ENCODE results near the gene CNTFR.

Gene CNTFR

DNA sequence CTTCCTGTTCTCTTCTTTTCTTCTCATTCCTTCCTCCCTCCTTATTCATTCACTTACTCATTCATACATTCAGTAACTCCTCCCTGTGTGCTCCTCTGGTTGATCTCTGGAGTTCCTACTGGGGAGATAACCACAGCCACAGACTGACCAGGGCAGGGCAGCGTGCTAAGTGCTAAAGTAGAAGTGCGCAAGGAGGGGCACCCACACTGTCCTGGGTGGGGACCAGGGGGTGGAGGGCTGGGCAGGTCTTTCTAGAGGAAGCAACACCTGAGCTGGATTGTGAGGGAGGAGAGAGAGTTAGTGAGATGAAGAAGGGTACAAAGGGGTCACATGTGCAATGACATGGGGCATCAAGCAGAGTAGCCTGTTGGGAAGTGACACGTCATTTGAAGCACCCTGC, 80.6 kb downstream of the CNTFR start:
- TF ChIP-seq, protein P1, sequence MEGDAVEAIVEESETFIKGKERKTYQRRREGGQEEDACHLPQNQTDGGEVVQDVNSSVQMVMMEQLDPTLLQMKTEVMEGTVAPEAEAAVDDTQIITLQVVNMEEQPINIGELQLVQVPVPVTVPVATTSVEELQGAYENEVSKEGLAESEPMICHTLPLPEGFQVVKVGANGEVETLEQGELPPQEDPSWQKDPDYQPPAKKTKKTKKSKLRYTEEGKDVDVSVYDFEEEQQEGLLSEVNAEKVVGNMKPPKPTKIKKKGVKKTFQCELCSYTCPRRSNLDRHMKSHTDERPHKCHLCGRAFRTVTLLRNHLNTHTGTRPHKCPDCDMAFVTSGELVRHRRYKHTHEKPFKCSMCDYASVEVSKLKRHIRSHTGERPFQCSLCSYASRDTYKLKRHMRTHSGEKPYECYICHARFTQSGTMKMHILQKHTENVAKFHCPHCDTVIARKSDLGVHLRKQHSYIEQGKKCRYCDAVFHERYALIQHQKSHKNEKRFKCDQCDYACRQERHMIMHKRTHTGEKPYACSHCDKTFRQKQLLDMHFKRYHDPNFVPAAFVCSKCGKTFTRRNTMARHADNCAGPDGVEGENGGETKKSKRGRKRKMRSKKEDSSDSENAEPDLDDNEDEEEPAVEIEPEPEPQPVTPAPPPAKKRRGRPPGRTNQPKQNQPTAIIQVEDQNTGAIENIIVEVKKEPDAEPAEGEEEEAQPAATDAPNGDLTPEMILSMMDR (conservative IDR thresholded peaks at IDR 0.05; ENCODE audit: low read depth, low read length), result no peak
- no peak overlapping the region for H3K4me3 ChIP-seq (ENCODE audit: low read length)
- DNase-seq (ENCODE audit: low read depth), result no peak

DNA sequence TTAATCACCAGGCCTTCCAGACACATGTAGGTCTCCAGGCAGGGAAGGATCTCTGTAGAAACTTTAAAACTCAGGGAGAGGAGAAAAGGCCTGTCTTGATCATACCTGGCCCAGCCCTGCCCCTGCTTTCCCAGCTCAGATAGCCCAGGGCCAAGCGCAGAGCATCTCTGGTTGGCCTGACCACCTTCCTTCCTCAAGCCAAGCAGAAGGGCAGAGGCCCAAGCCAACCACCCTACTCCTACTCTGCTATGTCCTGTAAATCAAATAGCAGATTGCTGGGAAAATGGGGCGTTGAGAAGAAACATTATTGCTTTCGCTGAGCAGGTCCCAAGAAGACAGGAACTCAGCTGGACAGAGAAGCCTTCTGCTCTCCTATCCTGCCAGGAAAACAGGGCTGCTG, 81.1 kb downstream of the CNTFR start:
- no peak overlapping the region for H3K4me3 ChIP-seq (ENCODE audit: low read length)
- TF ChIP-seq, protein P1 (conservative IDR thresholded peaks at IDR 0.05; ENCODE audit: low read depth, low read length), result no peak
- DNase-seq (ENCODE audit: low read depth), result no peak

DNA sequence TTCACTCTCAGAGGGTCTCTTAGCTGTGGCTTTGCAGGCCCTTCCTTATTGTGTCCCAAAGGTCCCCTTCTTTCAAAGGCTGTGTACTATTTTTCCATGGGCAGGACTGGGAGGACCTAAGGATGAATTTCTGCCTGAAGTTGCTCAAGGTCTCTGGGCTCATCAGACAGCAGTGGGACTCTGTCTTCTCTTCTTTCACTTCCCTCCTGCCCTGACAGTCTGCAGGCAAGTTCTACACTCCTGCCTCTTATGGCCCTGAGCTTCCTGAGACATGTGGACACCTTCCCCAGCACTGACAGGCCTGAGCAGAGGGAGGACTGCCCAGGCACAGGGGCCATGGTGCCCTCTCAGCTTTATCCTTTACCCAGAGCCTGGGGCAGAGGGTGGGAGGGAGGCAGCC, 81.6 kb downstream of the CNTFR start:
- DNase-seq (ENCODE audit: low read depth), result no peak
- TF ChIP-seq, protein P1 (conservative IDR thresholded peaks at IDR 0.05; ENCODE audit: low read depth, low read length), result no peak

DNA sequence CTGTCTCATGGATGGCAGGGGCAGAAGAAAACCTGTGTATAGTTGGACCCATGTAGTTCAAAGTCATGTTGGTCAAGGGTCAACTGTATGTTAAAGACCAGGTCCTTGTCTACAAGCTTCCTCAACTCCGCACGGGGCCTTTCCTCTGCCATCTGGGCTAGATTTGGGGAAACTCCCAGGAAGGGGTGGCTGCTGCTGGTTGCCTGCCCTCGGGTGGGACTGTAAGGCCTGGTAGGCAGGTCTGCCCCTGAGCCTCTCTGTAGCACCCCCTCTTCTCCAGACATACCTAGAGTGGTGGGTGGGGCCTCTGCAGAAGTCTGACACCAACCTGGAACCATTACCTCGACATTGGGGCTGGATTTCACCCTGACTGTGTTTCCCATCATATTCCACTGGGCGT, 82.0 kb downstream of the CNTFR start:
- TF ChIP-seq, protein P1 (conservative IDR thresholded peaks at IDR 0.05; ENCODE audit: low read depth, low read length), result no peak
- no peak overlapping the region for H3K4me3 ChIP-seq (ENCODE audit: low read length)
- no peak for DNase-seq (ENCODE audit: low read depth)

More for the DNA sequence above, 81.6 kb downstream of the CNTFR start:
- no peak overlapping the region for H3K4me3 ChIP-seq (ENCODE audit: low read length)

DNA sequence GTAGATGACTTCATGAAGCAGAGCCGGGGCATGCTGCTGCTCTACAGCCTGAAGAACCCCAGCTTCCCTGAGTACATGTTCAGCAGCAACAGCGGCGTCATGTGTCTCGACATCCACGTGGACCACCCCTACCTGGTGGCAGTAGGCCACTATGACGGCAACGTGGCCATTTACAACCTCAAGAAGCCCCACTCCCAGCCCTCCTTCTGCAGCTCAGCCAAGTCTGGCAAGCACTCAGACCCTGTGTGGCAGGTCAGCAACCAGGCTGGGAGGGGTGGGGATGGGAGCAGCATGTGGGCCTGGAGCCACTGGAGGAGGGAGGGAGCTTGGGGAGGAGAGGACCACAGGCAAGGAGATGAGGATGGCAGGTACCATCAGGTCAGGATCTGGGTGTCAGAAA, 82.9 kb downstream of the CNTFR start:
- no peak for DNase-seq (ENCODE audit: low read depth)
- TF ChIP-seq, protein P1 (conservative IDR thresholded peaks at IDR 0.05; ENCODE audit: low read depth, low read length), result no peak
- no peak overlapping the region for H3K4me3 ChIP-seq (ENCODE audit: low read length)

DNA sequence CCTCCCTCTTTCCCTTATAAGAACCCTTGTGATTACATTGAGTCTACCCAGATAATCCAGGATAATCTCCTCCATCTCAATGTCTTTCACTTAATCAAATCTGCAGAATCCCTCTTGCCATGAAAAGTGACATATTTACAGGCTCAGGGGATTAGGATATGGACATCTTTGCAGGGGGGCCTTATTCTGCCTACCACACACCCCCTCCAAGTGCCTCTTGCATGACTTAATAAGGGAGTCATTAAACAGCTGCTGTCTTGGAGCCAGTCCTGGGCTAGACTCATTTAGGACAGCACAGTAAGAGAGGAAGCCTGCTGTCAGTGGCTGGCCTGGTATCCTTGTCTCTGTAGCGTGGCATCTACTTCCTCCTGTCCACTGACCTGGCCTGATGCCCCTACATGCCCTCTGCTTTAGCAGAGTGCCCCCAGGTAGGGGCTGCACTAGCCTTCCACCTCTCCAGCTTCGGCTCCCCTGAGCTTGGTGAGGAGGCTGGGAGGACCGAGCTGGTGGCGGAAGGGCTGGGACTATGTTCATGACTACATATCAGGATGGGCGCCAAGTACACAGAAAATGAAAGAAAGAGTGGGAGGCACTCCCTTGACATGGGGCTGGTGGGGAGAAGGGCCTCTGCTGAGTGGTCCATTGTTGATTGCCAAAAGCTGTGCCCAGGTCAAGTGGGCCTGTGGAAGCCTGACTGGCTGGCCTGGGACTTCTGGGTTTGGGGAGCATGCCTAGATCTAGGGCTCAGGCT, 84.0 kb downstream of the CNTFR start:
- DNase-seq (ENCODE audit: low read depth), result no peak
- TF ChIP-seq, protein P1 (conservative IDR thresholded peaks at IDR 0.05; ENCODE audit: low read depth, low read length), result no peak
- H3K4me3 ChIP-seq (ENCODE audit: low read length), result no peak overlapping the region

DNA sequence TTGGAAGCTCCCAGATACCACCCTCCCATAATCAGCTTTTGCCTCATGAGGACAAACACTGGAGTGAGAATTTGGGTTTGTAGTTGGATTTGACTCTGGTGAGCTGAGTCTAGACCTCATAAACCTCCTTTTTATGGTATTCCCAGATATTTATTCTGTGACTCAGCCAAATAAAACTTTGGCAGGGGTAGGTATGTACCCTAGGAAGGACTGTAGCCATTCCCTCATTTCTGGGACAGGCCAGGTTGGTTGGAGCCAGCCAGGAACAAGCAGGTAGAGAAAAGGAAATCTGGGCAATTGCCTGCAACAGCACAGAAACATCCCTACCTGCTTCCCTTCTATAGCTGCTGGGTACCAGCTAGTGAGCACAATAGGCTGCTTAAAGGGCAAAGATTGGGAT, 86.1 kb downstream of the CNTFR start:
- no peak for DNase-seq (ENCODE audit: low read depth)
- H3K4me3 ChIP-seq (ENCODE audit: low read length), result no peak overlapping the region
- TF ChIP-seq, protein P1 (conservative IDR thresholded peaks at IDR 0.05; ENCODE audit: low read depth, low read length), result no peak

Data from retinal pigment epithelial cell (primary cell).